IPS-NIHi11 (cell line): Measurements from ENCODE around the gene SLC5A3.

Source experiments
- DNase-seq: peaks from one replicate; pipeline ENCODE4 v3.0.0; 2012; ENCODE audit warnings: mixed read lengths, low spot score

Gene SLC5A3

GRCh38 chr21:34100337-34100736 is 27.0 kb downstream of the SLC5A3 start:
- DNase-seq: no peak

- no peak for DNase-seq
Observed at GRCh38 chr21:34100790-34101189, 27.4 kb downstream of the SLC5A3 start.

GRCh38 chr21:34105947-34106541 is 32.7 kb downstream of the SLC5A3 start:
- no peak for DNase-seq

GRCh38 chr21:34107606-34108005 is 34.2 kb downstream of the SLC5A3 start:
- no peak for DNase-seq

GRCh38 chr21:34109075-34109474 is 35.7 kb downstream of the SLC5A3 start:
- no peak for DNase-seq

- DNase-seq: no peak
Observed at GRCh38 chr21:34110594-34111202, 37.3 kb downstream of the SLC5A3 start.

GRCh38 chr21:34112316-34113033 is 39.1 kb downstream of the SLC5A3 start:
- DNase-seq: no peak

GRCh38 chr21:34113842-34114241 is 40.5 kb downstream of the SLC5A3 start:
- peak; percentile 53 for DNase-seq

- no peak for DNase-seq
Observed at GRCh38 chr21:34115160-34115559, 41.8 kb downstream of the SLC5A3 start.

GRCh38 chr21:34116569-34116968 is 43.2 kb downstream of the SLC5A3 start:
- DNase-seq: no peak

GRCh38 chr21:34120867-34121266 is 47.5 kb downstream of the SLC5A3 start:
- DNase-seq: no peak

- no peak for DNase-seq
Observed at GRCh38 chr21:34122047-34122446, 48.7 kb downstream of the SLC5A3 start.
